Epithelial cell of esophagus (primary cell): ENCODE measurements around the gene RRP12.

Source experiments
- DNase-seq: peaks from one replicate; pipeline ENCODE4 v3.0.0; 2010; ENCODE audit warnings: low read depth
- H3K4me3 ChIP-seq: 2 replicates; pipeline ENCODE4 v1.5.1; 2011; ENCODE audit warnings: mild to moderate bottlenecking, low read length, control low read depth
- CTCF ChIP-seq: IDR thresholded peaks from 2 replicates; pipeline ENCODE4 v1.5.1; 2011; ENCODE audit warnings: low read depth, mild to moderate bottlenecking, low read length, control low read depth, inconsistent platforms; ENCODE audit not compliant: insufficient read depth; ENCODE audit errors: missing control alignments

Gene RRP12

GRCh38 chr10:97333351-97333600 is 67.9 kb downstream of the RRP12 start:
- DNase-seq, result peak; percentile 41

GRCh38 chr10:97332591-97333350 is 68.4 kb downstream of the RRP12 start:
- peak; percentile 77 for DNase-seq
- peak overlapping the region; percentile 87 for H3K4me3 ChIP-seq
- TF ChIP-seq CTCF, result peak; percentile 35

More at GRCh38 chr10:97333351-97333600, 67.9 kb downstream of the RRP12 start:
- H3K4me3 ChIP-seq, result peak overlapping the region; percentile 87
- no peak for TF ChIP-seq CTCF

GRCh38 chr10:97331153-97331703 is 69.9 kb downstream of the RRP12 start:
- no peak for TF ChIP-seq CTCF
- H3K4me3 ChIP-seq, result no peak overlapping the region
- no peak for DNase-seq

- no peak overlapping the region for H3K4me3 ChIP-seq
- no peak for DNase-seq
- no peak for TF ChIP-seq CTCF
Observed at GRCh38 chr10:97329766-97330165, 71.4 kb downstream of the RRP12 start.

DNA sequence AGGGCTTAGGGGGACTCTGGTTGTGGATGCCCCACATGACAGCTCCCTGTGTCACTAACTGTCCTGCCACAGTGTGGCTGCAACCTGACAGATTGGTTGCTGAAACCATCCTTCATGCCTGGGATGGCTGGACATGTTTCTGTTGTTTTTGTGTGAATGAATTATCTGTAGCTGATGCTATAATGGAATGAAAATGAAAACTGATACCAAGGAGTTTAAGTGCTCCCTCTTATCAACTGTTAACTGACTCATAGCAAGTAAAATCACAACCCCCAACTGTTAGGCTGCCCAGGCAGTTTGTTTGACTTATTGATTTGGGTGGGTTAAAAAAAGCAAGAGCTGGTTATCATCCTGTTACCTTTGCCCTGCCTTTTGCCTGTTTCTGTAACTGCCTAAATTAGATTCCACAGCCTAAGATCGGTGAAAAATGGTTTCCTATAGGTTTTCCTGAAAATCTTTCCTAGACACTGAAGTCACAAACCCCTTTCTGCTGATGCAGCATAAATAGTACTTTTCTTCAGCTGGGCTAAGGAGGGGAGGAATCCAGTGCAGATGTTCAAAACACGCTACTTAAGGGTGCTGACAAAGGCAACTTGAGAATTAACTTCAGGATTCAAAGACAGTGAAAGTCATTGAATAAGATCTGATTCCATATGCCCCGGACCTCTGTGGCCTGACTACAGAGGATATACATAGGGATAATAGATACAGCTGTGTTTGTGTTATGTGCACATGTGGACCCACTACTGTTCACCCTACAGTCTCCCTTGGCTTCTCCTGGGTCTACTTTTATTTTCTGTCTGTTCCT is 72.3 kb downstream of the RRP12 start:
- TF ChIP-seq CTCF, result no peak
- no peak for DNase-seq
- no peak overlapping the region for H3K4me3 ChIP-seq

DNA sequence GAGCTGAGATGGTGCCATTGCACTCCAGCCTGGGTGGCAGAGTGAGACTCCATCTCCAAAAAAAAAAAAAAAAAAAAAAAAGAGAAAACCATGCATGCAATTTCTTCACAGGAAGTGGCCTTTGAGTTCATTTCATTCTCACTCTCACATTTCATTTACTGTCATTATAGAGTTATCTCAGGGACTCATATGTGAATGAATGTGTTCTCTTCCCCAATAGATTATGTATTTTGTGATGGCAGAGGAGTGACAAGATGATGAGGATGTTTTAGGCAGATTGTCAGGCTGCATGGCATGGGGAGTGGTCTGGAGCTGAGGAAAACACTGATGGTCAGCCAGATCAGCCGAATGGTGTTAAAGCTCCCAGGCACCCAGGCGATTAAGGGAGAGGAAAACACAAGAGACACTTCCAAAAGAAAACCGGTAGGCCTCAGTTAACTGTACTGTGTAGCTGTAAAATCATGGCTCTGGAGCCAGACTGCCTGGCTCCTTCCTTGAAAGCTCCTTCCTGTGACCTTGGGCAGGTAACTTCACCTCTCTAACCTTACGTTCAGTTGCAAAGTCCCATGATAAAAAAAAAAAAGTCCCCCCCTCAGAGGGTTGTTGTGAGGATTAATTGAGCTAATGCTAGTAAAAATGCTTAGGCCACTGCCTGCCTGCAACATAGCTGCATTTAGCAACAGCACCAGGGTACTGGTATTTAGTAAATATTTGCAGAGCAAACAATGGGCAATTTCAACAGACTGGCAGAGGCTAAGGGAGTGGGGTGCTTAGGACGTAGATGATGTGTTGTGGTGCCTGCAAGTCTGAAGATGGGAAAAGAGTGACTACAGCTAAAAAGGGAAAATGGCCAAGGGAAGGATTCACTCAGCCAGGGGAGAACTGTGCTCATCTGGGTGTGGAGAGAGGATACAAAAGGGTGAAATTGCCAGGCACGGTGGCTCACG is 73.5 kb downstream of the RRP12 start:
- no peak for TF ChIP-seq CTCF
- H3K4me3 ChIP-seq, result no peak overlapping the region
- no peak for DNase-seq
